Thyroid gland (tissue), 4 donors: ENCODE data around the gene SLC16A14. TPM values are rescaled to one million over a fixed set of nuclear protein-coding genes. Genes with fewer than 3 reads are reported as not detected.

Experiments used
- DNase-seq, 2 donors: peaks; one replicate each; pipeline ENCODE4 v3.0.0-alpha.2; 2019
- H3K27ac ChIP-seq, 3 donors: fragments of 200-600 bp; sonication (generic); 1 replicate in 2 of 3; 2 replicates in 1 of 3; pipeline ENCODE4 v1.5.1; 2016 to 2019; ENCODE audit warnings: mild to moderate bottlenecking in 1 of 3, moderate library complexity in 1 of 3
- H3K27me3 ChIP-seq: fragments of 200-600 bp; sonication (generic); one replicate; pipeline ENCODE4 v1.5.1; 2019
- H3K36me3 ChIP-seq, 2 donors: fragments of 200-600 bp; sonication (generic); one replicate each; pipeline ENCODE4 v1.5.1; 2016 to 2019
- H3K4me1 ChIP-seq, 2 donors: fragments of 200-600 bp; sonication (generic); one replicate each; pipeline ENCODE4 v1.5.1; 2017 to 2019
- H3K4me3 ChIP-seq, 3 donors: fragments of 200-600 bp; sonication (generic); replicated peaks in 1 of 3; 1 replicate in 2 of 3; 2 replicates in 1 of 3; pipeline ENCODE4 v1.5.1; 2016; ENCODE audit warnings: mild to moderate bottlenecking in 1 of 3
- H3K9me3 ChIP-seq: fragments of 200-600 bp; sonication (generic); one replicate; pipeline ENCODE4 v1.5.1; 2017
- POLR2A ChIP-seq, 2 donors: fragments of 450-650 bp; IDR thresholded peaks; one replicate each; pipeline ENCODE4 v1.6.1; 2017; ENCODE audit warnings: antibody characterized with exemption in 2 of 2, mild to moderate bottlenecking in 2 of 2, moderate library complexity in 1 of 2
- WGBS, 2 donors: methylation state at CpG; one replicate each; pipeline ENCODE4 v1.1.5; 2017; 5-methylcytosine and 5-hydroxymethylcytosine counted together
- intact Hi-C: fragments of 100-400 bp; cut with DNase I; formaldehyde crosslinking; loops from one replicate; pipeline ENCODE4 v1.15.1; 2023
- total RNA-seq, 4 donors: library from RNA; depleted of rRNA; stranded (reverse); fragments of >200 nt; gene quantifications; one replicate each; pipeline ENCODE4 v1.2.3, GENCODE V29; 2016
- TF ChIP-seq, protein P1 (sequence below), 6 experiments: fragments of 200-600 bp in 3 of 6; fragments of 450-650 bp in 3 of 6; sonication (generic) in 3 of 6; IDR thresholded peaks; one replicate each; pipeline ENCODE4 v1.5.1; 2016 to 2019; ENCODE audit warnings: antibody characterized with exemption in 6 of 6, mild to moderate bottlenecking in 2 of 6, inconsistent platforms in 1 of 6, moderate library complexity in 1 of 6

Gene SLC16A14
- total RNA-seq, 4 donors from 2014 or later = 1.8 to 3.8 (median 2.0) TPM

- WGBS, 2 donors = 95 to 97% methylated on average over 6 of the region's 6 CpGs
- no peak for DNase-seq
- Histone ChIP-seq H3K9me3 (no peaks in the 10 kb centered on the region), H3K4me3 (no peak overlapping the region), H3K27ac (no peak overlapping the region), H3K36me3 (no peaks in the 10 kb centered on the region), H3K4me1 (no peaks in the 10 kb centered on the region), H3K27me3 (no peaks in the 10 kb centered on the region)
- TF ChIP-seq, protein P1, sequence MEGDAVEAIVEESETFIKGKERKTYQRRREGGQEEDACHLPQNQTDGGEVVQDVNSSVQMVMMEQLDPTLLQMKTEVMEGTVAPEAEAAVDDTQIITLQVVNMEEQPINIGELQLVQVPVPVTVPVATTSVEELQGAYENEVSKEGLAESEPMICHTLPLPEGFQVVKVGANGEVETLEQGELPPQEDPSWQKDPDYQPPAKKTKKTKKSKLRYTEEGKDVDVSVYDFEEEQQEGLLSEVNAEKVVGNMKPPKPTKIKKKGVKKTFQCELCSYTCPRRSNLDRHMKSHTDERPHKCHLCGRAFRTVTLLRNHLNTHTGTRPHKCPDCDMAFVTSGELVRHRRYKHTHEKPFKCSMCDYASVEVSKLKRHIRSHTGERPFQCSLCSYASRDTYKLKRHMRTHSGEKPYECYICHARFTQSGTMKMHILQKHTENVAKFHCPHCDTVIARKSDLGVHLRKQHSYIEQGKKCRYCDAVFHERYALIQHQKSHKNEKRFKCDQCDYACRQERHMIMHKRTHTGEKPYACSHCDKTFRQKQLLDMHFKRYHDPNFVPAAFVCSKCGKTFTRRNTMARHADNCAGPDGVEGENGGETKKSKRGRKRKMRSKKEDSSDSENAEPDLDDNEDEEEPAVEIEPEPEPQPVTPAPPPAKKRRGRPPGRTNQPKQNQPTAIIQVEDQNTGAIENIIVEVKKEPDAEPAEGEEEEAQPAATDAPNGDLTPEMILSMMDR (IDR thresholded peaks at IDR 0.05) = no peak
- no peak for TF ChIP-seq POLR2A (IDR thresholded peaks at IDR 0.05)
- intact Hi-C loops = loop anchor here (5.0 kb wide), 1 partner anchor 93 kb away; no protein-coding TSS in a partner anchor
Observed at GRCh38 chr2:230069402-230069801, 678 bp upstream of the SLC16A14 start.

DNA sequence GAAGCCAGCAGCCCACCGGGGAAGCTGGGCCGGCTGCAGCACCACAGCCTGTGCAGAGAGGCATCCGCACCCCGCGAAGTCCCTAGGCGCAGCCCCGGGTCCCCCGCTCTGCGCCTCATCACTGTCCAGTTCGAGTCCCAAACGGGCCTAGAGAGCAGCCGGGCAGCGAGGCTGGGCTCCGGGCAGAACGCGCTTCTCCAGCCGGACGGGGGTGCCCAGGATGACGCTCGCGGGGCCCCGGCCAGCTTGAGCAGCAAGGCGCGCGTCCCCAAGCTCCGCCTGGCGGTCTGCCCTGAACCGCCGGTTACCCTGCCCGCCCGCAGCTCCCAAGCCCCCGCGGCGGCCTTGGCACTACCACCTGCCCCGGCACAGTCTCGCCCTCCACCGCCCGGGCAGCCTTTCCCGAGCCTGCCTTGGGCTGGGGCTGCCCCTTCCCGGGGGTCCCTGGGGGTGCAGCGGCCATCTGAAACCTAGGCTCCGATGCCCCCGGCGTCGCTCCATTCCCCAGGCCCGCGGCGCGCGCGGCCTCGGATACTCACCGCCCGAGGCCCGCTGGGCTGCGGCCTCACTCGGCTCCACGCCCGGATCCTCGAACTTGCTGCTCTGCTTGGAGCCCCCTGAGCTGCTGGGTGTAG, 591 bp downstream of the SLC16A14 start:
- 0 to 2% methylated on average over 8 to 12 of the region's 60 CpGs for WGBS, 2 donors
- Histone ChIP-seq H3K36me3 (no peaks in the 10 kb centered on the region), H3K4me1 (no peaks in the 10 kb centered on the region), H3K27me3 (no peaks in the 10 kb centered on the region), H3K4me3 (peak overlapping the region; percentile 56 to 69 (median 60)), H3K9me3 (no peaks in the 10 kb centered on the region), H3K27ac (peak overlapping the region in 2 of 3 donors; percentile 61 to 75)
- intact Hi-C loops = loop anchor here (5.0 kb wide), 1 partner anchor 94 kb away; no protein-coding TSS in a partner anchor
- peak; percentile 61 to 65 for DNase-seq
- TF ChIP-seq, protein P1 (IDR thresholded peaks at IDR 0.05) = no peak
- no peak for TF ChIP-seq POLR2A (IDR thresholded peaks at IDR 0.05)

- H3K27me3 ChIP-seq = no peaks in the 10 kb centered on the region
- no peaks in the 10 kb centered on the region for H3K9me3 ChIP-seq
- no peaks in the 10 kb centered on the region for H3K4me1 ChIP-seq
- intact Hi-C loops = no loop called here
- WGBS, 2 donors = 86 to 88% methylated on average over 3 of the region's 3 CpGs
- no peak for DNase-seq
- H3K27ac ChIP-seq = no peak overlapping the region
- no peak overlapping the region for H3K4me3 ChIP-seq
- H3K36me3 ChIP-seq = no peaks in the 10 kb centered on the region
- TF ChIP-seq, protein P1 (IDR thresholded peaks at IDR 0.05) = no peak
- no peak for TF ChIP-seq POLR2A (IDR thresholded peaks at IDR 0.05)
Observed at GRCh38 chr2:230060672-230061293, 7.9 kb downstream of the SLC16A14 start.

DNA sequence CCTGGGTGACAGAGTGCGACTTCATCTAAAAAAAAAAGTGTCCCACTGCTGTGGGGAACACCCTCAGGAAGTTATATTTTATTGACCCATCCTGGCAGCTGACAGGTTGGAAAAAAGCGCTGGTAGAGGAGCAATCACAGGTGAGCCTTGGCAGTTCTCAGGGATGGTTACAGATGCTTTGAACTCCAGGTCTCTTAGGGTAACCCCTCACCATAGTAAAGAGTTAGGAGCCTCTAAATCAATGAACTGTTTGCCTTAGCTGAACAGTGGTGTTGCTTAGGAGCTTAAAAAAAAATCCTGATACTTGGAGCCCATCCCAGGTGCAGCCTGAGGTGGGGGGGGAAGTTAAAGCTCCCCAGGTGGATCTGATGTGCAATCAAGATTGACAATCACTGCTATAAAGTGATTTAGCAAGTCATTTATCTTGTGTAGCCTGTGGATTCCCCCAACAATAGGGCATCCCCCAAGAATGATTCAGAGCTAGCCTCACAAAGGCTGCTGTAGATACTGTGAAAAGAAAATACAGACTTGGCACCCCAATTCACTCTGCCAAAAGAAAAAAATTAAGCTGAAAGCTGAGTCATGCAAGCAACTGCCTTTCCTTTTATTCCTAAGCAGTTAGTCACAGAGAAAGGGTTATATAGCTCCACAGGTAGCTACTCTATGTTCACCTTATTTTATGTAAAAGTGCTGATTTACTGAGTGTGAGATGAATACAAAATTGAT, 14.8 kb downstream of the SLC16A14 start:
- TF ChIP-seq, protein P1 (IDR thresholded peaks at IDR 0.05) = no peak
- Histone ChIP-seq H3K27me3 (no peaks in the 10 kb centered on the region), H3K4me3 (no peak overlapping the region), H3K36me3 (no peaks in the 10 kb centered on the region), H3K4me1 (peaks cover 8 to 21% of the 10 kb centered on the region in 2 donors), H3K9me3 (no peaks in the 10 kb centered on the region), H3K27ac (peak overlapping the region in 2 of 3 donors; percentile 30 to 53)
- no peak for DNase-seq
- intact Hi-C loops = no loop called here
- WGBS, 2 donors = 100% methylated on average over 2 of the region's 2 CpGs
